Dermis microvascular lymphatic vessel endothelial cell (primary cell): ENCODE measurements around the gene TAS2R3. TPM values are rescaled to one million over a fixed set of nuclear protein-coding genes. Genes with fewer than 3 reads are reported as not detected.
"Not testable (repeated sequence)": the region's sequence is repeated elsewhere in the genome, so short reads cannot be mapped to it uniquely, and the experiment has no call there.

Source experiments
- DNase-seq, 2 donors: peaks; one replicate each; pipeline versions ENCODE4 v3.0.0 to v3.0.0-alpha.2; 2010; ENCODE audit warnings: low read depth in 2 of 2
- total RNA-seq: library from RNA; depleted of rRNA; stranded (reverse); fragments of >200 nt; gene quantifications from 2 replicates; pipeline ENCODE4 v1.2.1, GENCODE V29; 2014

Gene TAS2R3
- total RNA-seq = 0.26 and 0.89 TPM in 2 replicates

- DNase-seq = no peak
Observed at GRCh38 chr7:141763797-141764196, at the start of gene TAS2R3. Gene TAS2R3, plus strand, starts transcription at chr7:141764097. Its CDS starts 62 bp downstream, at chr7:141764159.

GRCh38 chr7:141714571-141714970, 49.3 kb upstream of the TAS2R3 start:
- DNase-seq = no peak

GRCh38 chr7:141715018-141715417, 48.9 kb upstream of the TAS2R3 start:
- DNase-seq = no peak

GRCh38 chr7:141715794-141716689, 47.9 kb upstream of the TAS2R3 start:
- DNase-seq = no peak

- no peak for DNase-seq
Observed at GRCh38 chr7:141717450-141717849, 46.4 kb upstream of the TAS2R3 start.

GRCh38 chr7:141722529-141722928, 41.4 kb upstream of the TAS2R3 start:
- DNase-seq = no peak

- no peak for DNase-seq
Observed at GRCh38 chr7:141729020-141729419, 34.9 kb upstream of the TAS2R3 start.

- DNase-seq = peak in 1 of 2 donors; percentile 19
Observed at GRCh38 chr7:141731476-141732149, 32.3 kb upstream of the TAS2R3 start.

GRCh38 chr7:141737118-141737835, 26.6 kb upstream of the TAS2R3 start:
- DNase-seq = peak; percentile 15 to 22

GRCh38 chr7:141737836-141738591, 25.9 kb upstream of the TAS2R3 start, which contains the start of gene SSBP1:
Gene SSBP1, plus strand, starts transcription at chr7:141738358. Its CDS starts 809 bp downstream, at chr7:141739167.
- peak; percentile 96 to 98 for DNase-seq

GRCh38 chr7:141738592-141739013, 25.3 kb upstream of the TAS2R3 start:
- no peak for DNase-seq

- no peak for DNase-seq
Observed at GRCh38 chr7:141739250-141739649, 24.6 kb upstream of the TAS2R3 start.

GRCh38 chr7:141742229-141742628, 21.7 kb upstream of the TAS2R3 start:
- no peak for DNase-seq

- no peak for DNase-seq
Observed at GRCh38 chr7:141744131-141744530, 19.8 kb upstream of the TAS2R3 start.

GRCh38 chr7:141748396-141748795, 15.5 kb upstream of the TAS2R3 start:
- DNase-seq = no peak

- DNase-seq = peak in 1 of 2 donors; percentile 27
Observed at GRCh38 chr7:141751904-141752303, 12.0 kb upstream of the TAS2R3 start.

- DNase-seq = no peak
Observed at GRCh38 chr7:141752634-141753033, 11.3 kb upstream of the TAS2R3 start.

- peak in 1 of 2 donors; percentile 39 for DNase-seq
Observed at GRCh38 chr7:141754939-141755338, 9.0 kb upstream of the TAS2R3 start.

- DNase-seq = not testable (repeated sequence)
Observed at GRCh38 chr7:141770083-141770583, 6.2 kb downstream of the TAS2R3 start.

GRCh38 chr7:141776374-141776773, 12.5 kb downstream of the TAS2R3 start, which contains the start of gene TAS2R4:
Gene TAS2R4, plus strand, starts transcription at chr7:141776674. Its CDS starts 1,815 bp downstream, at chr7:141778489.
- DNase-seq = no peak
